IMR-90 (cell line): ENCODE measurements around the gene PHLDB1. TPM values are rescaled to one million over a fixed set of nuclear protein-coding genes. Genes with fewer than 3 reads are reported as not detected.

Experiments
- ATAC-seq: fragments of 200-7000 bp; cut with Tn5 transposase; 2 replicates; pipeline ENCODE4 v1.9.1; 2020; ENCODE audit warnings: low read depth, mild to moderate bottlenecking, moderate library complexity
- BruUV-seq: library from RNA; stranded (reverse); fragments of 400-500 nt; replicated peaks from 2 replicates; lab custom pipeline; 2021; lab: Mats Ljungman, UMichigan
- CTCF ChIA-PET: fragments of 300-600 bp; formaldehyde crosslinking; extraction: SDS; loops from one replicate; lab custom pipeline; 2021; ENCODE audit warnings: antibody characterized with exemption; lab: Yijun Ruan, JAX
- POLR2A ChIA-PET: fragments of 300-600 bp; sonication (Branson Sonifier 250); formaldehyde crosslinking; loops from one replicate; lab custom pipeline; 2022; ENCODE audit warnings: antibody characterized with exemption; ENCODE audit not compliant: unreplicated experiment; lab: Charles Lee
- DNase-seq: peaks from one replicate; pipeline ENCODE4 v3.0.0; 2013
- H2AFZ ChIP-seq: replicated peaks from 2 replicates; pipeline ENCODE3; 2013; ENCODE audit warnings: low read length, mild to moderate bottlenecking; ENCODE audit not compliant: poor library complexity
- H2AK5ac ChIP-seq: 2 replicates; pipeline ENCODE4 v1.6.1; 2013; ENCODE audit warnings: low read depth, low read length, inconsistent platforms
- H2AK9ac ChIP-seq: replicated peaks from 2 replicates; pipeline ENCODE3; 2013; ENCODE audit warnings: mild to moderate bottlenecking, low read depth, low read length, moderate library complexity; ENCODE audit not compliant: poor library complexity
- H2BK120ac ChIP-seq: 2 replicates; pipeline ENCODE4 v1.6.1; 2013; ENCODE audit warnings: low read depth, low read length, inconsistent platforms
- H2BK15ac ChIP-seq: 3 replicates; pipeline ENCODE4 v1.6.1; 2013; ENCODE audit warnings: low read depth, low read length, inconsistent platforms
- H2BK20ac ChIP-seq: 2 replicates; pipeline ENCODE4 v1.6.1; 2013; ENCODE audit warnings: low read depth, mild to moderate bottlenecking, inconsistent platforms, low read length, moderate library complexity
- H2BK5ac ChIP-seq: 2 replicates; pipeline ENCODE4 v1.6.1; 2013; ENCODE audit warnings: mild to moderate bottlenecking, low read depth, low read length, inconsistent platforms; ENCODE audit not compliant: poor library complexity, severe bottlenecking
- H3K14ac ChIP-seq: replicated peaks from 2 replicates; pipeline ENCODE4 v1.6.1; 2013; ENCODE audit warnings: low read depth, low read length, inconsistent platforms
- H3K18ac ChIP-seq: 2 replicates; pipeline ENCODE4 v1.6.1; 2013; ENCODE audit warnings: low read depth, low read length, control low read depth
- H3K23ac ChIP-seq: 2 replicates; pipeline ENCODE4 v1.6.1; 2013; ENCODE audit warnings: low read depth, low read length, inconsistent platforms
- H3K27ac ChIP-seq: 2 replicates; pipeline ENCODE4 v1.5.1; 2013; ENCODE audit warnings: mild to moderate bottlenecking, control low read depth, low read length; ENCODE audit not compliant: insufficient read depth
- H3K27me3 ChIP-seq: 2 replicates; pipeline ENCODE4 v1.6.1; 2013; ENCODE audit warnings: low read length; ENCODE audit not compliant: control insufficient read depth, insufficient read depth
- H3K36me3 ChIP-seq: 2 replicates; pipeline ENCODE4 v1.6.1; 2013; ENCODE audit warnings: low read length, mixed read lengths; ENCODE audit not compliant: control insufficient read depth, insufficient read depth
- H3K4ac ChIP-seq: 2 replicates; pipeline ENCODE4 v1.6.1; 2013; ENCODE audit warnings: low read depth, low read length, inconsistent platforms
- H3K4me1 ChIP-seq: 2 replicates; pipeline ENCODE4 v1.6.1; 2013; ENCODE audit warnings: low read length, mixed read lengths; ENCODE audit not compliant: control insufficient read depth, insufficient read depth
- H3K4me2 ChIP-seq: 2 replicates; pipeline ENCODE4 v1.6.1; 2013; ENCODE audit warnings: low read depth, mild to moderate bottlenecking, control low read depth, low read length, moderate library complexity
- H3K4me3 ChIP-seq: 2 replicates; pipeline ENCODE4 v1.5.1; 2013; ENCODE audit warnings: low read depth, mild to moderate bottlenecking, control low read depth, low read length, moderate library complexity; ENCODE audit not compliant: insufficient read depth
- H3K56ac ChIP-seq: 2 replicates; pipeline ENCODE4 v1.6.1; 2013; ENCODE audit warnings: low read length, inconsistent platforms; ENCODE audit not compliant: insufficient read depth; ENCODE audit errors: extremely low read depth
- H3K79me1 ChIP-seq, 2 experiments: 2 replicates each; pipeline ENCODE4 v1.6.1; 2013; ENCODE audit warnings: low read length in 2 of 2, inconsistent platforms in 1 of 2, low read depth in 1 of 2
- H3K9ac ChIP-seq: 2 replicates; pipeline ENCODE4 v1.6.1; 2013; ENCODE audit warnings: low read depth, low read length, control low read depth
- H3K9me1 ChIP-seq: 2 replicates; pipeline ENCODE4 v1.6.1; 2013; ENCODE audit warnings: low read length, inconsistent platforms; ENCODE audit not compliant: insufficient read depth
- H3K9me3 ChIP-seq: 2 replicates; pipeline ENCODE4 v1.6.1; 2013; ENCODE audit warnings: low read length; ENCODE audit not compliant: control insufficient read depth, insufficient read depth
- H4K20me1 ChIP-seq: 2 replicates; pipeline ENCODE4 v1.6.1; 2013; ENCODE audit warnings: low read length, inconsistent platforms; ENCODE audit not compliant: insufficient read depth
- H4K5ac ChIP-seq: 2 replicates; pipeline ENCODE4 v1.6.1; 2013; ENCODE audit warnings: mild to moderate bottlenecking, low read depth, low read length, control low read depth
- H4K8ac ChIP-seq, 2 experiments: 2 replicates each; pipeline ENCODE4 v1.6.1; 2013; ENCODE audit warnings: low read depth in 2 of 2, low read length in 2 of 2, control low read depth in 1 of 2, inconsistent platforms in 1 of 2
- H4K91ac ChIP-seq: 2 replicates; pipeline ENCODE4 v1.6.1; 2013; ENCODE audit warnings: low read depth, low read length, inconsistent platforms; ENCODE audit not compliant: insufficient read depth
- FOS ChIP-seq: fragments of 150-350 bp; IDR thresholded peaks from 2 replicates; pipeline ENCODE4 v1.6.1; 2016; ENCODE audit warnings: low read depth, low read length
- MAZ ChIP-seq: IDR thresholded peaks from 2 replicates; pipeline ENCODE4 v1.6.1; 2012; ENCODE audit warnings: low read depth, mild to moderate bottlenecking, low read length, improper control_type of control experiment, moderate library complexity, borderline replicate concordance
- RFX5 ChIP-seq: IDR thresholded peaks from 2 replicates; pipeline ENCODE4 v1.8.0; 2012; ENCODE audit warnings: low read depth, mild to moderate bottlenecking, low read length, moderate library complexity
- SMC3 ChIP-seq: fragments of 150-350 bp; IDR thresholded peaks from 2 replicates; pipeline ENCODE4 v1.6.1; 2016; ENCODE audit warnings: low read depth, mild to moderate bottlenecking, antibody characterized with exemption, low read length, moderate library complexity
- USF2 ChIP-seq: fragments of 150-350 bp; IDR thresholded peaks from 2 replicates; pipeline ENCODE4 v1.6.1; 2017; ENCODE audit warnings: mild to moderate bottlenecking, antibody characterized with exemption, low read length, low read depth
- WGBS, 2 experiments: methylation state at CpG; one replicate each; pipeline versions ENCODE4 v1.1.5 to v1.1.7; 2013; ENCODE audit warnings: missing lambda C conversion rate in 2 of 2; ENCODE audit not compliant: insufficient read length in 1 of 2; ENCODE audit errors: extremely low coverage in 2 of 2; 5-methylcytosine and 5-hydroxymethylcytosine counted together
- dilution Hi-C: fragments of 300-500 bp; cut with HindIII; formaldehyde crosslinking; loops from one replicate; pipeline ENCODE4 v1.14.3; 2018; ENCODE audit warnings: low sequenced_read_pairs; ENCODE audit not compliant: unreplicated experiment
- in situ Hi-C: fragments of 300-500 bp; cut with MboI; formaldehyde crosslinking; loops from 3 replicates; pipeline ENCODE4 v1.14.3; 2019; ENCODE audit warnings: low sequenced_read_pairs, inconsistent platforms, mixed read lengths
- intact Hi-C: fragments of 100-400 bp; cut with micrococcal nuclease; formaldehyde crosslinking; loops from 2 replicates; pipeline ENCODE4 v1.10.0; 2022
- polyA plus RNA-seq, 3 experiments: library from polyadenylated mRNA; depleted of rRNA; stranded (reverse); fragments of >200 nt; gene quantifications; 2 replicates each; pipeline ENCODE4 v1.2.3, GENCODE V29; 2012; ENCODE audit warnings: low replicate concordance in 1 of 3
- total RNA-seq: library from RNA; depleted of rRNA; stranded (reverse); fragments of >200 nt; gene quantifications from 2 replicates; pipeline ENCODE4 v1.2.3, GENCODE V29; 2012

The PHLDB1 gene
- total and polyA plus RNA-seq, 2 of the 4 experiments (the other 2 are of a cell fraction) = 40.0 to 90.4 TPM

GRCh38 chr11:118689503-118689851 lies 82.1 kb downstream of the PHLDB1 start:
- Histone ChIP-seq H3K4me2 (no peak overlapping the region; the same call in 1 of the 2 replicates), H3K9me3 (no peaks in the 10 kb centered on the region), H3K79me1 (no peaks in the 10 kb centered on the region), H2BK20ac (no peak overlapping the region), H3K9ac (no peak overlapping the region), H2AK5ac (no peak overlapping the region), H2AFZ (peak overlapping the region; percentile 99), H3K9me1 (peaks cover 8% of the 10 kb centered on the region; the same call in 1 of the 2 replicates), H3K27ac (no peak overlapping the region), H4K8ac (peak overlapping the region in 1 of 2 experiments; percentile 38; a peak in 1 of 4 replicates), H3K4me1 (peaks cover 14% of the 10 kb centered on the region), H3K18ac (no peak overlapping the region; the same call in 1 of the 2 replicates), H2AK9ac (peak overlapping the region; percentile 28), H2BK5ac (no peak overlapping the region), H4K20me1 (no peaks in the 10 kb centered on the region), H4K5ac (no peak overlapping the region), H2BK15ac (no peak overlapping the region), H3K4me3 (no peak overlapping the region), H2BK120ac (no peak overlapping the region), H3K14ac (no peak overlapping the region), H4K91ac (no peak overlapping the region), H3K27me3 (peaks cover 6% of the 10 kb centered on the region), H3K23ac (no peak overlapping the region), H3K56ac (no peak overlapping the region), H3K4ac (no peak overlapping the region), H3K36me3 (no peaks in the 10 kb centered on the region)
- TF ChIP-seq USF2 (no peak), MAZ (no peak), SMC3 (no peak), FOS (no peak), RFX5 (no peak)
- intact Hi-C loops (no loop called here), dilution Hi-C loops (no loop called here), in situ Hi-C loops (no loop called here)
- WGBS, 2 experiments = 59% methylated on average over 2 of the region's 9 CpGs; no CpG with 5 or more reads in 1 of the 2 experiments
- no peak for DNase-seq
- CTCF ChIA-PET = interaction anchor here (0.6 to 2.0 kb wide), 23 partner anchors 8 to 288 kb away, joined by 3 to 10 read pairs (median 4); partner anchors contain the start of gene UPK2
- POLR2A ChIA-PET = no interaction called here
- no TSS peak for BruUV-seq
- no peak; the same call in 1 of the 2 replicates for ATAC-seq
